Measurements from ENCODE around the gene SLC30A3.
"Not testable (repeated sequence)": the region's sequence is repeated elsewhere in the genome, so short reads cannot be mapped to it uniquely, and the experiment has no call there.

- not testable (repeated sequence) for TF ChIP-seq CTCF (IDR thresholded peaks at IDR 0.05; ENCODE audit: low read depth, low read length); POLR2A (IDR thresholded peaks at IDR 0.05; ENCODE audit: extremely low read depth, insufficient read length)
Measured at GRCh38 chr2:27272537-27273522, 10.0 kb upstream of the SLC30A3 start.

Data from NB4 (cell line).